H1 (cell line): Measurements from ENCODE around the gene CNIH3. TPM values are rescaled to one million over a fixed set of nuclear protein-coding genes. Genes with fewer than 3 reads are reported as not detected.

Experiments
- CTCF ChIA-PET: fragments of 300-600 bp; sonication (Branson Sonifier 250); formaldehyde crosslinking; loops from one replicate; lab custom pipeline; 2021; ENCODE audit not compliant: partially characterized antibody; lab: Charles Lee
- POLR2A ChIA-PET: fragments of 300-600 bp; sonication (Branson Sonifier 250); formaldehyde crosslinking; loops from one replicate; lab custom pipeline; 2021; ENCODE audit warnings: inconsistent platforms; ENCODE audit not compliant: partially characterized antibody; lab: Charles Lee
- DNase-seq, 2 experiments: peaks; one replicate each; pipeline versions ENCODE4 v3.0.0 to v3.0.0-alpha.2; 2010 to 2022; ENCODE audit warnings: low spot score in 2 of 2, low read depth in 1 of 2, mixed read lengths in 1 of 2
- FAIRE-seq: peaks from 2 replicates; lab custom pipeline; 2011; peaks lifted over from hg19 to GRCh38; lab: Jason Lieb, UNC
- H2AFZ ChIP-seq: 2 replicates; pipeline ENCODE4 v1.8.1; 2012; ENCODE audit warnings: low read length, inconsistent platforms
- H2AK5ac ChIP-seq: 2 replicates; pipeline ENCODE4 v1.6.1; 2013; ENCODE audit warnings: low read depth, low read length
- H2BK120ac ChIP-seq: replicated peaks from 2 replicates; pipeline ENCODE3; 2013; ENCODE audit warnings: low read depth, low read length, inconsistent platforms
- H2BK12ac ChIP-seq: 2 replicates; pipeline ENCODE4 v1.6.1; 2013; ENCODE audit warnings: low read depth, low read length
- H2BK15ac ChIP-seq: 2 replicates; pipeline ENCODE4 v1.6.1; 2013; ENCODE audit warnings: low read length
- H2BK20ac ChIP-seq: 2 replicates; pipeline ENCODE4 v1.6.1; 2013; ENCODE audit warnings: low read length
- H2BK5ac ChIP-seq: 2 replicates; pipeline ENCODE4 v1.6.1; 2013; ENCODE audit warnings: low read depth, low read length
- H3K14ac ChIP-seq: 2 replicates; pipeline ENCODE4 v1.6.1; 2013; ENCODE audit warnings: inconsistent platforms; ENCODE audit not compliant: insufficient read length
- H3K18ac ChIP-seq: 2 replicates; pipeline ENCODE4 v1.6.1; 2013; ENCODE audit warnings: low read length; ENCODE audit errors: extremely low read depth
- H3K23ac ChIP-seq: 2 replicates; pipeline ENCODE4 v1.6.1; 2013; ENCODE audit warnings: inconsistent platforms; ENCODE audit not compliant: insufficient read length
- H3K23me2 ChIP-seq: 2 replicates; pipeline ENCODE4 v1.6.1; 2013; ENCODE audit warnings: low read depth, low read length
- H3K27ac ChIP-seq: 2 replicates; pipeline ENCODE4 v1.6.1; 2011; ENCODE audit warnings: low read depth, low read length, inconsistent platforms
- H3K27me3 ChIP-seq, 4 experiments: replicated peaks in 1 of 4; 1 replicate in 1 of 4; 2 replicates in 3 of 4; pipeline versions ENCODE4 v1.6.1 to v1.8.1; 2011 to 2013; ENCODE audit warnings: low read length in 3 of 4, mild to moderate bottlenecking in 3 of 4, inconsistent platforms in 2 of 4, mixed read lengths in 2 of 4, moderate library complexity in 1 of 4; ENCODE audit not compliant: control insufficient read depth in 3 of 4, insufficient read depth in 3 of 4; ENCODE audit errors: extremely low read depth in 1 of 4
- H3K36me3 ChIP-seq, 4 experiments: 2 replicates each; pipeline versions ENCODE4 v1.6.1 to v1.8.1; 2011 to 2013; ENCODE audit warnings: mild to moderate bottlenecking in 4 of 4, low read length in 3 of 4, moderate library complexity in 2 of 4, control low read depth in 1 of 4, inconsistent platforms in 1 of 4; ENCODE audit not compliant: insufficient read depth in 4 of 4, control insufficient read depth in 2 of 4
- H3K4ac ChIP-seq: replicated peaks from 2 replicates; pipeline ENCODE3; 2013; ENCODE audit warnings: low read length, low read depth, mixed read lengths, inconsistent platforms; ENCODE audit not compliant: insufficient read length
- H3K4me1 ChIP-seq, 4 experiments: replicated peaks in 1 of 4; 1 replicate in 1 of 4; 2 replicates in 3 of 4; pipeline versions ENCODE4 v1.6.1 to v1.8.1; 2011 to 2013; ENCODE audit warnings: low read length in 3 of 4, inconsistent platforms in 2 of 4, mixed read lengths in 1 of 4; ENCODE audit not compliant: insufficient read depth in 4 of 4, control insufficient read depth in 3 of 4
- H3K4me2 ChIP-seq, 2 experiments: 2 replicates each; pipeline versions ENCODE4 v1.6.1 to v1.8.1; 2011 to 2013; ENCODE audit warnings: low read depth in 2 of 2, low read length in 2 of 2, control low read depth in 1 of 2, inconsistent platforms in 1 of 2, mild to moderate bottlenecking in 1 of 2; ENCODE audit not compliant: insufficient read depth in 1 of 2
- H3K4me3 ChIP-seq, 4 experiments: fragments of 200-600, 300-600 bp in 1 of 4; sonication (generic), shearing (Covaris generic), sonication (Bioruptor Twin) in 1 of 4; 2 replicates each; pipeline versions ENCODE4 v1.5.1 to v1.8.1; 2011 to 2016; ENCODE audit warnings: low read length in 4 of 4, low read depth in 3 of 4, control low read depth in 2 of 4, inconsistent platforms in 2 of 4, mild to moderate bottlenecking in 2 of 4, mixed read lengths in 1 of 4, moderate library complexity in 1 of 4; ENCODE audit not compliant: insufficient read depth in 2 of 4; ENCODE audit errors: extremely low read depth in 1 of 4
- H3K56ac ChIP-seq: replicated peaks from 2 replicates; pipeline ENCODE3; 2013; ENCODE audit warnings: low read depth, mild to moderate bottlenecking, mixed read lengths, low read length, inconsistent platforms; ENCODE audit not compliant: insufficient read length
- H3K79me1 ChIP-seq: 2 replicates; pipeline ENCODE4 v1.6.1; 2013; ENCODE audit warnings: low read depth, low read length, control low read depth
- H3K79me2 ChIP-seq, 2 experiments: 2 replicates each; pipeline versions ENCODE4 v1.6.1 to v1.8.1; 2012 to 2013; ENCODE audit warnings: low read length in 2 of 2, mild to moderate bottlenecking in 2 of 2, inconsistent platforms in 1 of 2; ENCODE audit not compliant: insufficient read depth in 2 of 2, control insufficient read depth in 1 of 2
- H3K9ac ChIP-seq, 4 experiments: replicated peaks in 1 of 4; 1 replicate in 1 of 4; 2 replicates in 3 of 4; pipeline versions ENCODE4 v1.6.1 to v1.8.1; 2011 to 2013; ENCODE audit warnings: low read depth in 3 of 4, low read length in 3 of 4, control low read depth in 2 of 4, mild to moderate bottlenecking in 2 of 4, moderate library complexity in 2 of 4, inconsistent platforms in 1 of 4; ENCODE audit errors: extremely low read depth in 1 of 4
- H3K9me3 ChIP-seq, 2 experiments: 2 replicates each; pipeline versions ENCODE4 v1.6.1 to v1.8.1; 2012 to 2013; ENCODE audit warnings: mild to moderate bottlenecking in 2 of 2, moderate library complexity in 2 of 2, control low read depth in 1 of 2, inconsistent platforms in 1 of 2, low read depth in 1 of 2, low read length in 1 of 2, mixed read lengths in 1 of 2; ENCODE audit not compliant: insufficient read depth in 2 of 2
- H4K20me1 ChIP-seq, 2 experiments: replicated peaks in 1 of 2; 2 replicates each; pipeline versions ENCODE3 to v1.8.1; 2011 to 2013; ENCODE audit warnings: inconsistent platforms in 2 of 2, low read length in 2 of 2, mild to moderate bottlenecking in 1 of 2; ENCODE audit not compliant: insufficient read depth in 2 of 2, control insufficient read depth in 1 of 2
- H4K5ac ChIP-seq: 2 replicates; pipeline ENCODE4 v1.6.1; 2013; ENCODE audit warnings: low read length, low read depth, mixed read lengths, inconsistent platforms; ENCODE audit not compliant: insufficient read length
- H4K8ac ChIP-seq: 2 replicates; pipeline ENCODE4 v1.8.0; 2013; ENCODE audit warnings: mild to moderate bottlenecking, moderate library complexity, low read length, inconsistent platforms; ENCODE audit not compliant: insufficient read depth; ENCODE audit errors: extremely low read depth
- H4K91ac ChIP-seq: replicated peaks from 2 replicates; pipeline ENCODE3; 2013; ENCODE audit warnings: low read length, mixed read lengths, inconsistent platforms; ENCODE audit not compliant: insufficient read length
- CREB1 ChIP-seq: IDR thresholded peaks from 2 replicates; pipeline ENCODE4 v1.6.1; 2012; ENCODE audit warnings: inconsistent platforms
- CTBP2 ChIP-seq: IDR thresholded peaks from 2 replicates; pipeline ENCODE4 v1.7.0; 2011; ENCODE audit warnings: borderline replicate concordance, mild to moderate bottlenecking, moderate library complexity, mixed read lengths, low read length; ENCODE audit not compliant: insufficient read depth, insufficient read length
- KDM4A ChIP-seq: IDR thresholded peaks from one replicate; pipeline ENCODE4 v1.7.1; 2012; ENCODE audit warnings: low read depth, mild to moderate bottlenecking, moderate library complexity, low read length, inconsistent platforms; ENCODE audit not compliant: severe bottlenecking
- RAD21 ChIP-seq, 2 experiments: IDR thresholded peaks in 1 of 2; conservative IDR thresholded peaks in 1 of 2; 2 replicates each; pipeline ENCODE4 v1.6.1; 2011; ENCODE audit warnings: low read depth in 2 of 2, low read length in 2 of 2, improper control_type of control experiment in 1 of 2, inconsistent platforms in 1 of 2, mild to moderate bottlenecking in 1 of 2, moderate library complexity in 1 of 2
- RNF2 ChIP-seq: fragments of 200-900, 300-1000 bp; sonication (generic); IDR thresholded peaks from 2 replicates; pipeline ENCODE4 v1.7.1; 2016; ENCODE audit warnings: borderline replicate concordance, low read depth, mild to moderate bottlenecking, antibody characterized with exemption, low read length; ENCODE audit not compliant: poor library complexity, severe bottlenecking; ENCODE audit errors: missing control alignments
- SAP30 ChIP-seq: fragments of 300-600 bp; sonication (generic); IDR thresholded peaks from 2 replicates; pipeline ENCODE4 v1.7.1; 2012; ENCODE audit warnings: low read length, moderate library complexity, mild to moderate bottlenecking, inconsistent platforms; ENCODE audit not compliant: insufficient read depth, insufficient replicate concordance
- SP4 ChIP-seq: IDR thresholded peaks from 2 replicates; pipeline ENCODE4 v1.6.1; 2012; ENCODE audit warnings: low read length, inconsistent platforms
- WGBS, 2 experiments: shearing (Covaris generic) in 1 of 2; methylation state at CpG; one replicate each; pipeline versions ENCODE4 v1.1.6 to v1.1.7; 2013 to 2015; ENCODE audit warnings: low lambda C conversion rate in 2 of 2, mixed read lengths in 2 of 2, inconsistent platforms in 1 of 2, low coverage in 1 of 2, missing lambda C conversion rate in 1 of 2; ENCODE audit not compliant: insufficient replicate concordance in 2 of 2, insufficient coverage in 1 of 2, insufficient read length in 1 of 2; ENCODE audit errors: extremely low coverage in 1 of 2, missing lambda C conversion rate in 1 of 2; 5-methylcytosine and 5-hydroxymethylcytosine counted together
- polyA plus RNA-seq, 7 experiments: library from polyadenylated mRNA; depleted of rRNA in 3 of 7; stranded (reverse) in 5 of 7; unstranded in 2 of 7; fragments of >200 nt in 5 of 7; fragments of 200-250 nt in 2 of 7; gene quantifications; 1 replicate in 5 of 7; 2 replicates in 1 of 7; 4 replicates in 1 of 7; pipeline versions ENCODE4 v1.2.1 to v1.2.3, GENCODE V29; 2011 to 2013; ENCODE audit warnings: missing spikeins in 2 of 7, mixed read lengths in 2 of 7
- total RNA-seq: library from RNA; stranded (reverse); fragmentation: NEBNext Ultra II Directional; extraction: Animal tissue kit (Norgen Biotek cat#: 25700); gene quantifications from 2 replicates; pipeline ENCODE4 v1.2.1, GENCODE V29; 2021

The CNIH3 gene
- total and polyA plus RNA-seq, 2 of the 8 experiments (the other 6 are each of a cell fraction or from before 2014, with no cell fraction given): 3.7 to 5.6 TPM

DNA sequence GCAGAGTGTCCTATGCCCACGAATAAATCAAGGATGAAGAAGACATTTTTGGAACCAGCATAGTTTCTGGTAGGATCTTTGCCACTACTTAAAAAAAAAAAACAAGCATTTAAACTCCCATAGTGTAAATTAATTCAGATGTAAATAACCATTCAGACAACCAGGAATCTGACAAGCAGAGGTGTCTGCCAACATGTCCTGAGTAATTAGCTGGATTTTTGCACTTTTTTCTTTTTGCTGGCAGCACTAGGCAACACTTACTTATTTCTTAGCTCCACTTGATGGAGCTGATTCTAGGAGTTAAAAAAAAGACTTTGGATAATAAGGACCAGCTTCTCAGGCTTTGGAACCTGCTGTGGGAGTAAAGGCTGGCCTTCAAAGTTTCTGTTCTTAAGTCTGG is 27.6 kb upstream of the CNIH3 start:
- no peak overlapping the region for H2BK20ac ChIP-seq
- no peak overlapping the region for H3K4ac ChIP-seq
- H4K20me1 ChIP-seq: no peaks in the 10 kb centered on the region
- no peak overlapping the region for H2BK120ac ChIP-seq
- H3K27me3 ChIP-seq: no peaks in the 10 kb centered on the region
- DNase-seq: no peak
- no peak overlapping the region for H3K56ac ChIP-seq
- H3K79me1 ChIP-seq: no peaks in the 10 kb centered on the region
- TF ChIP-seq SP4 (no peak), RAD21 (IDR thresholded peaks at IDR 0.05 in 1 of 2, conservative IDR thresholded peaks at IDR 0.05 in 1 of 2; ENCODE audit: low read depth in 2 of 2, low read length in 2 of 2) (no peak), KDM4A (no peak), CREB1 (no peak), RNF2 (no peak), CTBP2 (no peak), SAP30 (no peak)
- no peaks in the 10 kb centered on the region for H3K36me3 ChIP-seq
- H3K18ac ChIP-seq: no peak overlapping the region
- H3K4me3 ChIP-seq: no peak overlapping the region
- H2BK12ac ChIP-seq: no peak overlapping the region
- H4K91ac ChIP-seq: no peak overlapping the region
- no peak overlapping the region for H4K5ac ChIP-seq
- H2AK5ac ChIP-seq: no peak overlapping the region
- FAIRE-seq: no peak
- no peak overlapping the region for H3K9ac ChIP-seq
- 76% methylated on average over 1 of the region's 1 CpG; no CpG with 5 or more reads in 1 of the 2 experiments for WGBS, 2 experiments
- H3K23ac ChIP-seq: no peak overlapping the region
- H2AFZ ChIP-seq: no peak overlapping the region
- H4K8ac ChIP-seq: no peak overlapping the region
- no peak overlapping the region for H3K14ac ChIP-seq
- no peaks in the 10 kb centered on the region for H3K9me3 ChIP-seq
- H3K27ac ChIP-seq: no peak overlapping the region
- no peaks in the 10 kb centered on the region for H3K23me2 ChIP-seq
- no peak overlapping the region for H3K4me2 ChIP-seq
- ChIA-PET CTCF (interaction anchor here (0.6 to 2.0 kb wide), 6 partner anchors 16 to 397 kb away, joined by 3 to 5 read pairs (median 4); no protein-coding TSS in a partner anchor), POLR2A (no interaction called here)
- no peak overlapping the region for H2BK15ac ChIP-seq
- peaks cover 0 to 14% (median 8%) of the 10 kb centered on the region in 4 experiments; a peak in 3 of 7 replicates for H3K4me1 ChIP-seq
- H3K79me2 ChIP-seq: no peaks in the 10 kb centered on the region
- H2BK5ac ChIP-seq: no peak overlapping the region
